Fibroblast of villous mesenchyme (primary cell): ENCODE measurements around the gene HENMT1. TPM values are rescaled to one million over a fixed set of nuclear protein-coding genes. Genes with fewer than 3 reads are reported as not detected.

Source experiments
- DNase-seq: peaks from one replicate; pipeline ENCODE4 v3.0.0-alpha.2; 2010; ENCODE audit warnings: low read depth
- H3K4me3 ChIP-seq: 2 replicates; pipeline ENCODE4 v1.5.1; 2011; ENCODE audit warnings: low read depth, mild to moderate bottlenecking, low read length
- total RNA-seq: library from RNA; depleted of rRNA; stranded (reverse); fragments of >200 nt; gene quantifications from 2 replicates; pipeline ENCODE4 v1.2.3, GENCODE V29; 2012
- TF ChIP-seq, protein P1 (sequence below): IDR thresholded peaks from 2 replicates; pipeline ENCODE4 v1.5.1; 2012; ENCODE audit warnings: low read depth, mild to moderate bottlenecking, low read length; ENCODE audit not compliant: insufficient read depth

Gene HENMT1
- total RNA-seq, 1 donor: 6.0 TPM

DNA sequence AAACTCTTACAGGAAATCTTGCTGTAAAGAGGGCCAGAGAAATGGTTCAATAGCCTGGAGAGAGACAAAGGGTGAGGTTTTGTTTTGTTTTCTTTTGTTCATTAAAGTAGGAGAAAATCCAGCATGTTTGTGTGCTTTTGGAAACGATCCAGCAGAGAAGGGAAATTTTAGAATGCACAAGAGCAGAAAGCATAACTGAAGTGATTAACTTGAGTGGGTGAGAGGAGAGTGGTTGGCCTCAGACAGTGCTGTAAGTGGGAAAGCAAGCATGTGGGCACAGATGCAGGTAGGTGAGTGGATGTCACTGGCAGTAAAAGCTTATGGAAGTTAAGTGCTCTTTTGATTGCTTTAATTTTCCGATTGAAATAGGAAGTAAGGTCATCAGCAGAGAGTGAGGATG is 50.8 kb downstream of the HENMT1 start:
- no peak for DNase-seq
- no peak overlapping the region for H3K4me3 ChIP-seq
- TF ChIP-seq, protein P1, sequence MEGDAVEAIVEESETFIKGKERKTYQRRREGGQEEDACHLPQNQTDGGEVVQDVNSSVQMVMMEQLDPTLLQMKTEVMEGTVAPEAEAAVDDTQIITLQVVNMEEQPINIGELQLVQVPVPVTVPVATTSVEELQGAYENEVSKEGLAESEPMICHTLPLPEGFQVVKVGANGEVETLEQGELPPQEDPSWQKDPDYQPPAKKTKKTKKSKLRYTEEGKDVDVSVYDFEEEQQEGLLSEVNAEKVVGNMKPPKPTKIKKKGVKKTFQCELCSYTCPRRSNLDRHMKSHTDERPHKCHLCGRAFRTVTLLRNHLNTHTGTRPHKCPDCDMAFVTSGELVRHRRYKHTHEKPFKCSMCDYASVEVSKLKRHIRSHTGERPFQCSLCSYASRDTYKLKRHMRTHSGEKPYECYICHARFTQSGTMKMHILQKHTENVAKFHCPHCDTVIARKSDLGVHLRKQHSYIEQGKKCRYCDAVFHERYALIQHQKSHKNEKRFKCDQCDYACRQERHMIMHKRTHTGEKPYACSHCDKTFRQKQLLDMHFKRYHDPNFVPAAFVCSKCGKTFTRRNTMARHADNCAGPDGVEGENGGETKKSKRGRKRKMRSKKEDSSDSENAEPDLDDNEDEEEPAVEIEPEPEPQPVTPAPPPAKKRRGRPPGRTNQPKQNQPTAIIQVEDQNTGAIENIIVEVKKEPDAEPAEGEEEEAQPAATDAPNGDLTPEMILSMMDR: no peak

DNA sequence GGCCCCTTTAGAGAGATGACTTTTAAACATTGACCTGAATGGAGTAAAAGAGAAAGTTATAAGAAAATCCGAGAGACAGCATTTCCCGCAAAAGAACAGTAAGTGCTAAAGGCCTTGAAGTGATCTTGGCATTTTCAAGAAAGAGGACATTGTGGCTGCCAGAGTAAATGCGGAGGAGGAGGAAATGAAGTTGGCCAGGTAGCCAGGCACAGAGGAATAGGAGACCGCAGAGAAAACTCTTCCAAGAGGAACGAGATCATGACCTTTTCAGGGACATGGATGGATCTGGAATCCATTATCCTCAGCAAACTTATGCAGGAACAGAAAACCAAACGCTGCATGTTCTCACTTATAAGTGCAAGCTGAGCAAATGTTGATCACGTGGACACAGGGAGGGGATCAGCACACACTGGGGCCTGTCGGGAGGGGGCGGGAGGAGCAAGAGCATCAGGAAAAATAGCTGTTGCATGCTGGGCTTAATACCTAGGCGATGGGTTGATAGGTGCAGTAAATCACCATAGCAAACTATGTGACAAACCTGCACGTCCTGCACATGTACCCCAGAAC is 51.3 kb downstream of the HENMT1 start:
- DNase-seq: no peak
- TF ChIP-seq, protein P1: no peak
- no peak overlapping the region for H3K4me3 ChIP-seq

DNA sequence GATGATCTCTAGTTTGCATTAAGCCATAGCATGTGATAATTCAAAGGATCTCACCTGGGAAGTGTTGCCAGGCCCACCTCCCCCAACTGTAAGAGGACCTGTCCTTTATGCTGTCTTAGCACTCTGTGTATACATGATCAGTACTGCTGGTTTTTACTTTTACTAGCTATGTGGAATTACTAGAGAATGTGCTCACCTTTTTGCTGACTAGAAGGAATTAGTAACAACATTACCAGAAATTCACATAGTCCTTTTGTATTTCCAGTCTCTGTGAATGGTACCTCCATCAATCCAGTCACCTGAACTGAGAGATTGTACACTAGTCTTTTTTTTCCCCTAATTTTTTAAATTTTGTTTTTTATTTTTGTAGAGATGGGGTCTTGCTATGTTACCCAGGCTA is 54.4 kb downstream of the HENMT1 start:
- TF ChIP-seq, protein P1: no peak
- H3K4me3 ChIP-seq: no peak overlapping the region
- DNase-seq: no peak

DNA sequence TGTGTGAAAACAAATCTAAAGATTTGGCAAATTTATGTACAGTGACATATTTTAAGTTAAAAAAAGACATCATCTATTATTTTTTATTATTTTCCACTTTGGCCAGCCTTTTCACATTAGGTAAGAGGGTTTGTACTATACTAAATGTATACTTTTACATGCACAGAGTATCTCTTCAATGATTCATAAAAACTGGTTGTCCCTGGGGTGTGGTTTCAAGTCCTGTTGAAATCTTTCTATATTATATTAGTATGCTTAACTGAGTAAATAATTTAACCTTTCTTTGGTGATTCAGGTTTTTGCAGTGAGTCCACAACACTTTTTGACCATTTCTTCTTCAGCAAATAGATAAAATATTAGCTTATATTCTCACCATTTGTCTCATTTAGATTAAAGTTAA is 55.3 kb downstream of the HENMT1 start:
- TF ChIP-seq, protein P1: no peak
- DNase-seq: no peak
- no peak overlapping the region for H3K4me3 ChIP-seq

DNA sequence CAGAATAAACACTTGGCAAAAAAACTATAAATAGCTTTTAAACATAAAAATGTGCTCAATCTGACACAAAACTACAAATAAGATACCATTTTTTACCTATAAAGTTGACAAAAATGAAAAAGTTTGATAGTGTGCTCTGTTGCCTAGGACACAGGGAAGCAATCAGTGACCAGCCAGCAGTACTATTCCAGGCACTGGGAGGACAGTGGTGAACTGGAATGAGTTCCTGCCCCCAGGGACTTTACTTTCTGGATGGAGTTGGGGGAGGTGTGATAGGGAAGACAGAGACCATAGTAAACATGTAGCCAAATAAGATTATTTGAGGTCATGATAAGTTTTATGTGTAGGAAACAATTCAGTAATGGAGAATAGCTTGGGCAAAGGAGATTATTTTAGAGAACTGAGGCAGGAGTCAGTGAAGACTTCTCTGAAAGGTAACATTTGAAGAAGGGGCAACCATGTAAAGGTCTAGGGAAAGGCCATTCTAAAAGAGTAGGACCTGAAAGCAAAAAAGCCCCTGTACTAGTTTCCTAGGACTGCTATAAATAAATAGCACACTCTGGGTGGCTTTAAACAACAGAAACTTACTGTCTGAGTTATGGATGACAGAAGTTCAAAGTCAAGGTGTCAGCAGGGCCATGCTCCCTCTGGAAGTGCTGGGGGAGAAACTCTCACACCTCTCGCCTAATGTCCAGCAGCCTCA is 59.0 kb downstream of the HENMT1 start:
- no peak overlapping the region for H3K4me3 ChIP-seq
- TF ChIP-seq, protein P1: no peak
- no peak for DNase-seq

DNA sequence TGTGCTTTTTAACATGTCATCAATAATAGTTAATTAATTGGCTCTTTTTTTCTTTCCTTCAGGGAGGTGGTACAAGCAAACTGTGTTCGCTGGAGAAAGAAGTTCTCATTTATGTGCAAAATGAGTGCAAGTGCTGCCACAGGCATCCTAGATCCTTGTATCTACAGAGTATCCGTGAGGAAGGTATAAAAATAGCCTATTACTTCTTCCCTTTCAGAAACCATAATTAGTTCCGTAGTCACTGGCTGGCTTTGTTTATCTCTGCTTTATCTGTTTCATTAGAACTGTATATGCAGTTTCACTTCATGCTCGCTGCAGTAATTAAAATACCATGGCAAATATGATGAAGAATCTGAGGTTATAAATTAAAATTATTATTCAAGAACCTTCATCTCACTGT is 60.4 kb downstream of the HENMT1 start:
- no peak for DNase-seq
- no peak overlapping the region for H3K4me3 ChIP-seq
- TF ChIP-seq, protein P1: no peak

DNA sequence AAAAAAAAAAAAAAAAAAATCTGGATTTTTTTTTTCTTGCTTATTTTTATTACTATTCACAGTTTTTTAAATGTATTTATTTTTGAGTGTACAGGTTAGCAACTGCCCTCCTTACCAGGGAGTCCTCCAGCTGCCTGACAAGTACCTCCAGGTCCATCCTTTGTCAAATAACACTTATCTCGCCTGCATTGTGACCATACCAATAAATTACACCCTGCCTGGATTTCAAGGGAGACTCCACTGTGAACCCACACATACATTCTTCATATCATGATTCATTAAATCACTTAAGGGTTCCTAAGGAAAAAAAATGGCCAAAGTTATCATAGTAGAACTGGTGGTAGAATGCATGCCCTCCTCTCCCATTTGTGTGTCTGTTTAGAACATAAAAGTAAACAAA is 62.6 kb downstream of the HENMT1 start:
- TF ChIP-seq, protein P1: no peak
- no peak overlapping the region for H3K4me3 ChIP-seq
- no peak for DNase-seq
